T-helper 17 cell (primary cell): ENCODE data around the gene NCLN. TPM values are rescaled to one million over a fixed set of nuclear protein-coding genes. Genes with fewer than 3 reads are reported as not detected.
"Not testable (repeated sequence)": the region's sequence is repeated elsewhere in the genome, so short reads cannot be mapped to it uniquely, and the experiment has no call there.

Experiments
- ATAC-seq: fragments of 150-1000 bp; cut with Tn5 transposase; 2 replicates; pipeline ENCODE4 v1.10.0; 2021; ENCODE audit warnings: mild to moderate bottlenecking, moderate library complexity
- DNase-seq, 3 donors: peaks; one replicate each; pipeline versions ENCODE4 v3.0.0 to v3.0.0-alpha.2; 2020 to 2021
- H3K9me3 ChIP-seq: one replicate; pipeline ENCODE4 v1.7.0; 2013; ENCODE audit warnings: low read length, mild to moderate bottlenecking; ENCODE audit not compliant: control insufficient read depth, poor library complexity, severe bottlenecking
- H3K27ac Mint-ChIP-seq: one replicate; pipeline ENCODE4 v1.8.0; 2022; ENCODE audit warnings: mild to moderate bottlenecking, moderate library complexity, mixed read lengths
- H3K27me3 Mint-ChIP-seq: one replicate; pipeline ENCODE4 v1.8.0; 2022; ENCODE audit warnings: mixed read lengths
- H3K36me3 Mint-ChIP-seq: one replicate; pipeline ENCODE4 v1.8.0; 2022; ENCODE audit warnings: low read depth, mixed read lengths
- H3K4me1 Mint-ChIP-seq: one replicate; pipeline ENCODE4 v1.8.0; 2022; ENCODE audit warnings: mild to moderate bottlenecking, mixed read lengths
- H3K4me3 Mint-ChIP-seq: one replicate; pipeline ENCODE4 v1.8.0; 2022; ENCODE audit warnings: mild to moderate bottlenecking, moderate library complexity, mixed read lengths
- total RNA-seq, 4 donors: library from RNA in 2 of 4; stranded (reverse) in 2 of 4; gene quantifications; one replicate each; pipeline ENCODE4 v1.2.3 and lab custom pipeline; 2022 to 2026

The NCLN gene
- total RNA-seq, 2 donors from 2014 or later, result 47.8 to 50.6 TPM

- DNase-seq (peak; percentile 53 to 70 (median 59)), ATAC-seq (peak; percentile 83)
- H3K9me3 ChIP-seq, result no peaks in the 10 kb centered on the region
- Mint-ChIP-seq H3K27ac (no peak within 1 kb of the TSS), H3K4me3 (peak within 1 kb of the TSS; percentile 73), H3K36me3 (peaks cover 5% of the 10 kb centered on the region), H3K27me3 (peaks cover 24% of the 10 kb centered on the region), H3K4me1 (peaks cover 3% of the 10 kb centered on the region)
Measured at GRCh38 chr19:3224346-3225168, 38.8 kb downstream of the NCLN start, which contains the start of gene CELF5. TSS of gene CELF5 (plus strand) at chr19:3224661. CDS start at chr19:3224740, 79 bp downstream.

- Mint-ChIP-seq H3K4me3 (peak overlapping the region; percentile 73), H3K4me1 (peaks cover 3% of the 10 kb centered on the region)
- no peak for ATAC-seq
Measured at GRCh38 chr19:3225169-3225485, 39.4 kb downstream of the NCLN start.

GRCh38 chr19:3225677-3226093 lies 40.0 kb downstream of the NCLN start:
- H3K9me3 ChIP-seq, result no peaks in the 10 kb centered on the region
- H3K27me3 Mint-ChIP-seq, result peaks cover 24% of the 10 kb centered on the region
- no peak overlapping the region for H3K27ac Mint-ChIP-seq
- peaks cover 3% of the 10 kb centered on the region for H3K4me1 Mint-ChIP-seq
- ATAC-seq, result no peak
- no peak for DNase-seq
- H3K36me3 Mint-ChIP-seq, result peaks cover 6% of the 10 kb centered on the region
- peak overlapping the region; percentile 49 for H3K4me3 Mint-ChIP-seq

More at GRCh38 chr19:3225169-3225485, 39.4 kb downstream of the NCLN start:
- H3K27me3 Mint-ChIP-seq, result peaks cover 24% of the 10 kb centered on the region
- H3K36me3 Mint-ChIP-seq, result peaks cover 6% of the 10 kb centered on the region
- no peak for DNase-seq
- no peaks in the 10 kb centered on the region for H3K9me3 ChIP-seq
- H3K27ac Mint-ChIP-seq, result no peak overlapping the region

GRCh38 chr19:3227054-3227626 lies 41.4 kb downstream of the NCLN start:
- H3K4me1 Mint-ChIP-seq, result peaks cover 3% of the 10 kb centered on the region
- peaks cover 24% of the 10 kb centered on the region for H3K27me3 Mint-ChIP-seq
- peak overlapping the region; percentile 19 for H3K4me3 Mint-ChIP-seq
- H3K9me3 ChIP-seq, result no peaks in the 10 kb centered on the region
- no peak overlapping the region for H3K27ac Mint-ChIP-seq
- H3K36me3 Mint-ChIP-seq, result peaks cover 6% of the 10 kb centered on the region
- ATAC-seq (no peak), DNase-seq (no peak)

- ATAC-seq (no peak), DNase-seq (no peak)
- Mint-ChIP-seq H3K27me3 (peaks cover 24% of the 10 kb centered on the region), H3K4me1 (peaks cover 3% of the 10 kb centered on the region), H3K4me3 (no peak overlapping the region), H3K27ac (no peak overlapping the region), H3K36me3 (peaks cover 6% of the 10 kb centered on the region)
- no peaks in the 10 kb centered on the region for H3K9me3 ChIP-seq
Measured at GRCh38 chr19:3229346-3229743, 43.6 kb downstream of the NCLN start.

- DNase-seq (no peak), ATAC-seq (no peak)
- no peak overlapping the region for H3K4me3 Mint-ChIP-seq
- H3K36me3 Mint-ChIP-seq, result peaks cover 7% of the 10 kb centered on the region
- H3K27ac Mint-ChIP-seq, result no peak overlapping the region
- no peaks in the 10 kb centered on the region for H3K9me3 ChIP-seq
- peaks cover 3% of the 10 kb centered on the region for H3K4me1 Mint-ChIP-seq
- H3K27me3 Mint-ChIP-seq, result peaks cover 24% of the 10 kb centered on the region
Measured at GRCh38 chr19:3229888-3230496, 44.3 kb downstream of the NCLN start.

GRCh38 chr19:3231288-3231687 lies 45.6 kb downstream of the NCLN start:
- H3K4me3 Mint-ChIP-seq, result no peak overlapping the region
- ATAC-seq, result no peak
- peaks cover 20% of the 10 kb centered on the region for H3K27me3 Mint-ChIP-seq
- peaks cover 8% of the 10 kb centered on the region for H3K36me3 Mint-ChIP-seq
- no peaks in the 10 kb centered on the region for H3K9me3 ChIP-seq
- H3K4me1 Mint-ChIP-seq, result peaks cover 3% of the 10 kb centered on the region
- no peak for DNase-seq
- H3K27ac Mint-ChIP-seq, result no peak overlapping the region

GRCh38 chr19:3233116-3233515 lies 47.4 kb downstream of the NCLN start:
- no peaks in the 10 kb centered on the region for H3K9me3 ChIP-seq
- Mint-ChIP-seq H3K27me3 (peaks cover 2% of the 10 kb centered on the region), H3K4me1 (no peaks in the 10 kb centered on the region), H3K36me3 (peaks cover 6% of the 10 kb centered on the region), H3K27ac (no peak overlapping the region), H3K4me3 (no peak overlapping the region)
- ATAC-seq (no peak), DNase-seq (no peak)

- H3K4me3 Mint-ChIP-seq, result no peak overlapping the region
- H3K36me3 Mint-ChIP-seq, result peaks cover 6% of the 10 kb centered on the region
- ATAC-seq (no peak), DNase-seq (no peak)
- H3K27ac Mint-ChIP-seq, result no peak overlapping the region
- no peaks in the 10 kb centered on the region for H3K4me1 Mint-ChIP-seq
- H3K27me3 Mint-ChIP-seq, result no peaks in the 10 kb centered on the region
- no peaks in the 10 kb centered on the region for H3K9me3 ChIP-seq
Measured at GRCh38 chr19:3233831-3234230, 48.1 kb downstream of the NCLN start.

- no peak for ATAC-seq
- DNase-seq, result no peak
- no peak overlapping the region for H3K27ac Mint-ChIP-seq
- H3K4me1 Mint-ChIP-seq, result no peaks in the 10 kb centered on the region
- H3K27me3 Mint-ChIP-seq, result no peaks in the 10 kb centered on the region
- no peaks in the 10 kb centered on the region for H3K9me3 ChIP-seq
- no peak overlapping the region for H3K4me3 Mint-ChIP-seq
- H3K36me3 Mint-ChIP-seq, result peaks cover 2% of the 10 kb centered on the region
Measured at GRCh38 chr19:3234800-3235199, 49.1 kb downstream of the NCLN start.

- not testable (repeated sequence) for H3K27me3 Mint-ChIP-seq, H3K9me3 ChIP-seq, H3K36me3 Mint-ChIP-seq, DNase-seq, H3K4me3 Mint-ChIP-seq, H3K4me1 Mint-ChIP-seq, ATAC-seq, H3K27ac Mint-ChIP-seq
Measured at GRCh38 chr19:3235604-3236003, 49.9 kb downstream of the NCLN start.

GRCh38 chr19:3236272-3236671 lies 50.5 kb downstream of the NCLN start:
- Mint-ChIP-seq H3K36me3 (peaks cover 2% of the 10 kb centered on the region), H3K4me1 (no peaks in the 10 kb centered on the region), H3K27me3 (no peaks in the 10 kb centered on the region), H3K4me3 (no peak overlapping the region), H3K27ac (no peak overlapping the region)
- DNase-seq, result no peak
- no peaks in the 10 kb centered on the region for H3K9me3 ChIP-seq
- ATAC-seq, result no peak

- H3K9me3 ChIP-seq, result no peaks in the 10 kb centered on the region
- H3K27ac Mint-ChIP-seq, result no peak overlapping the region
- DNase-seq (no peak), ATAC-seq (no peak)
- no peaks in the 10 kb centered on the region for H3K4me1 Mint-ChIP-seq
- no peaks in the 10 kb centered on the region for H3K27me3 Mint-ChIP-seq
- no peak overlapping the region for H3K4me3 Mint-ChIP-seq
- peaks cover 2% of the 10 kb centered on the region for H3K36me3 Mint-ChIP-seq
Measured at GRCh38 chr19:3238066-3238561, 52.4 kb downstream of the NCLN start.
